HG03442 (cell line): ENCODE results near the gene TNS2.

Experiments used
- ATAC-seq: cut with Tn5 transposase; IDR thresholded peaks from one replicate; pipeline ENCODE4 v1.9.1; 2021; ENCODE audit warnings: mild to moderate bottlenecking, moderate library complexity; ENCODE audit not compliant: unreplicated experiment

Gene TNS2

DNA sequence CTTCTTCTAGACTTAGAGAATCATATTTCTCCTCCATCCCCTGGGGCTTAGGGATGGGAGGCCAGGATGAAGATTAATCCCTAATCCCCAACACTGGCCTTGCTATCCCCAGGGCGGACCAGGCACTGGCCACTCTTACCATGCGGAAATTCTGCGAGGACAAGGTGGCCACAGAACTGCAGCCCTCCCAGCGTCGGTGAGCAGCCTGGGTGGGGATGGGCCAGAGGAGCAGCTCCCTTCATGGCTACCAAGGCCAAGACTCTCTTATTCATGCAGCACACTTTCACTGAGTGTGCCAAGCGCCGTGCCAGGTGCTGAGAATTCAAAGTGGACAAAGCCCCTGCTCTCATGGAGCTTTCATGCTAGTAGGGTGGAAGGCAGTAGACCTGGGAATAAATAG lies 7.0 kb downstream of the TNS2 start:
- ATAC-seq: no peak

DNA sequence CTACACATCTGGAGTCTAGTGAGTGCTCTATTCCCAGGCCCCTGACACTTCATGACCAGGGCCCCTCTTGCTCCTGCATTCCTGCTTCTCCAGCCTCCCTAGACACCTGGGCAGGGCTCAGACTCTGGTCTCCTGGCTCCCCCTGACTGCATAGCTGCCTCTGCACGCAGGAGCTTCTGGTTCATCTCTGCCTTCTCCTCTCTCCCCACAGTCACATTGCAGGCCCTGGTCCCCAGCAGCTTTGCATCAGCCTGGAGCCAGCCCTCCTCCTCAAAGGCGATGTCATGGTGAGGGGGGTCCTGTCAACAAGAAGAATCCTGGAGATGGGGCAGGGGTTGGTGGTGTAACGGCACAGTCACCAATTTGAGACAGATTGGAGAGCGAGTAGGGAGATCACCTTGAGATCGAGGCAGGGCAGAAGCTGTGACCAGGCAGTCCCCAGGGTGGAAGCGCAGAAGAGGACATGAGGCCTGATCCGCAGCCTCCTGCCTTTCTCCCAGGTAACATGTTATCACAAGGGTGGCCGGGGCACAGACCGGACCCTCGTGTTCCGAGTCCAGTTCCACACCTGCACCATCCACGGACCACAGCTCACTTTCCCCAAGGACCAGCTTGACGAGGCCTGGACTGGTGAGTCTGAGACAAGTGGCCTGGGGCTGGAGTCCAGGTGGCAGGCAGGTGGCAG lies 8.1 kb downstream of the TNS2 start:
- no peak for ATAC-seq

DNA sequence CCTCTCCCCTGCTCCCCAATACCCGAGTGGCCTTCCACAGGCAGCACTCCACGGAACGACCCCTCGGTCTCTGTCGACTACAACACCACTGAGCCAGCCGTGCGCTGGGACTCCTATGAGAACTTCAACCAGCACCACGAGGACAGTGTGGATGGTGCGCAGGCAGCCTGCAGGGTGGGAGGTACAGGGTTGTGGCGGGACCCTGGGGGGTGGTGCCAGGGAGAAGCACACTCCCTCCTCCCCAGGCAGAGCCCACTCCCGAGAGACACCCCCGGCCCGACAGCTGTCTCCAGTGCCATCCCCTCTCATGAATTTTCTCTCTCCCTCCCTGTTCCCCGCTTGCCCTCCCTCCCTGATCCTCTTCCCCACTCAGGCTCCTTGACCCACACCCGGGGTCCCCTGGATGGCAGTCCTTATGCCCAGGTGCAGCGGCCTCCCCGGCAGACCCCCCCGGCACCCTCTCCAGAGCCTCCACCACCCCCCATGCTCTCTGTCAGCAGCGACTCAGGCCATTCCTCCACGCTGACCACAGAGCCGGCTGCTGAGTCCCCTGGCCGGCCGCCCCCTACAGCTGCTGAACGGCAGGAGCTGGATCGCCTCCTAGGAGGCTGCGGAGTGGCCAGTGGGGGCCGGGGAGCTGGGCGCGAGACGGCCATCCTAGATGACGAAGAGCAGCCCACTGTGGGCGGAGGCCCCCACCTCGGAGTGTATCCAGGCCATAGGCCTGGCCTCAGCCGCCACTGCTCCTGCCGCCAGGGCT lies 9.0 kb downstream of the TNS2 start:
- no peak for ATAC-seq

DNA sequence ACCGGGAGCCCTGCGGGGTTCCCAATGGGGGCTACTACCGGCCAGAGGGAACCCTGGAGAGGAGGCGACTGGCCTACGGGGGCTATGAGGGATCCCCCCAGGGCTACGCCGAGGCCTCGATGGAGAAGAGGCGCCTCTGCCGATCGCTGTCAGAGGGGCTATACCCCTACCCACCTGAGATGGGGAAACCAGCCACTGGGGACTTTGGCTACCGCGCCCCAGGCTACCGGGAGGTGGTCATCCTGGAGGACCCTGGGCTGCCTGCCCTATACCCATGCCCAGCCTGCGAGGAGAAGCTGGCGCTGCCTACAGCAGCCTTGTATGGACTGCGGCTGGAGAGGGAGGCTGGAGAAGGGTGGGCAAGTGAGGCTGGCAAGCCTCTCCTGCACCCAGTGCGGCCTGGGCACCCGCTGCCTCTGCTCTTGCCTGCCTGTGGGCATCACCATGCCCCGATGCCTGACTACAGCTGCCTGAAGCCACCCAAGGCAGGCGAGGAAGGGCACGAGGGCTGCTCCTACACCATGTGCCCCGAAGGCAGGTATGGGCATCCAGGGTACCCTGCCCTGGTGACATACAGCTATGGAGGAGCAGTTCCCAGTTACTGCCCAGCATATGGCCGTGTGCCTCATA lies 9.7 kb downstream of the TNS2 start:
- ATAC-seq: no peak

DNA sequence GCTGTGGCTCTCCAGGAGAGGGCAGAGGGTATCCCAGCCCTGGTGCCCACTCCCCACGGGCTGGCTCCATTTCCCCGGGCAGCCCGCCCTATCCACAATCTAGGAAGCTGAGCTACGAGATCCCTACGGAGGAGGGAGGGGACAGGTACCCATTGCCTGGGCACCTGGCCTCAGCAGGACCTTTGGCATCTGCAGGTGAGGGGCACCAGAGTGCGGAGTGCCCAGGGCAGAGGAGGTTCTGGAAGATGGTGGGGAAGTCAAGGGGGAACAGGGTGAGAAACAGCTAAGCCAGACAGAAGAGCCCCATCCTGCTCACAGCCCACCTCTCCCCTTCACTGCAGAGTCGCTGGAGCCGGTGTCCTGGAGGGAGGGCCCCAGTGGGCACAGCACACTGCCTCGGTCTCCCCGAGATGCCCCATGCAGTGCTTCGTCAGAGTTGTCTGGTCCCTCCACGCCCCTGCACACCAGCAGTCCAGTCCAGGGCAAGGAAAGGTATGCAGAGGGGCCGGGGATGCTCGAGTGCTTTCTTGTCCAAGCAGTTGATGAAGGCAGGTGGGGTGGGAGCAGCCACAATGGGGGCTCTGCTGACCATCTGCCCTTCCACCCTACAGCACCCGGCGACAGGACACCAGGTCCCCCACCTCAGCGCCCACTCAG lies 10.3 kb downstream of the TNS2 start:
- no peak for ATAC-seq

DNA sequence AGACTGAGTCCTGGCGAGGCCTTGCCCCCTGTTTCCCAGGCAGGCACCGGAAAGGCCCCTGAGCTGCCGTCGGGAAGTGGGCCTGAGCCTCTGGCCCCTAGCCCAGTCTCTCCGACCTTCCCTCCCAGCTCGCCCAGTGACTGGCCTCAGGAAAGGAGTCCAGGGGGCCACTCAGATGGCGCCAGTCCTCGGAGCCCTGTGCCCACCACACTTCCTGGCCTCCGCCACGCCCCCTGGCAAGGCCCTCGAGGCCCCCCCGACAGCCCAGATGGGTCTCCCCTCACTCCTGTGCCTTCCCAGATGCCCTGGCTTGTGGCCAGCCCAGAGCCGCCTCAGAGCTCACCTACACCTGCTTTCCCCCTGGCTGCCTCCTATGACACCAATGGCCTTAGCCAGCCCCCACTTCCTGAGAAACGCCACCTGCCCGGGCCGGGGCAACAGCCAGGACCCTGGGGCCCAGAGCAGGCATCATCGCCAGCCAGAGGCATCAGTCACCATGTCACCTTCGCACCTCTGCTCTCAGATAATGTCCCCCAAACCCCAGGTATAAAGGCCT lies 10.9 kb downstream of the TNS2 start:
- no peak for ATAC-seq

DNA sequence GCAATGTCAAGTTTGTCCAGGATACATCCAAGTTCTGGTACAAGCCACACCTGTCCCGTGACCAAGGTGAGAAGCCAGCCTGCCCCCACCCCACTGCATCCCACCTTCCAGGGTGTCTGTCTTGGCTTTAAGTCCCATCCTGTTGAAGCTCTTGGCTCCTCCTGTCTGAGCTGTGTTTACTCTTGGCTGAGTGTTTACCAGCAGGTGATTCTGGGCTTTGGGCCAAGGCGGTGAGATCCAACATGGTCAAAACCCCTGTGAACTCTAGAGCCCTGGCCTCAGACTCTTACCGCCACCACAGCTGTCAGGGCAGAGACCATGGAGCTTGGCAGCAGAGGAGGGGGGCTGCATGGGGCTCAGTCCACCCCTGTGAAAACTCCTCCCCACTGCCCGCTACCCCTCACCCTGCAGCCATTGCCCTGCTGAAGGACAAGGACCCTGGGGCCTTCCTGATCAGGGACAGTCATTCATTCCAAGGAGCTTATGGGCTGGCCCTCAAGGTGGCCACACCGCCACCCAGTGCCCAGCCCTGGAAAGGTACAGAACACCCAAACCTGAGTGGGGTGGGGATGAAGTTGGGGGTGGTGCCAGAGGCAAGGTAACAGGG lies 11.6 kb downstream of the TNS2 start:
- no peak for ATAC-seq

DNA sequence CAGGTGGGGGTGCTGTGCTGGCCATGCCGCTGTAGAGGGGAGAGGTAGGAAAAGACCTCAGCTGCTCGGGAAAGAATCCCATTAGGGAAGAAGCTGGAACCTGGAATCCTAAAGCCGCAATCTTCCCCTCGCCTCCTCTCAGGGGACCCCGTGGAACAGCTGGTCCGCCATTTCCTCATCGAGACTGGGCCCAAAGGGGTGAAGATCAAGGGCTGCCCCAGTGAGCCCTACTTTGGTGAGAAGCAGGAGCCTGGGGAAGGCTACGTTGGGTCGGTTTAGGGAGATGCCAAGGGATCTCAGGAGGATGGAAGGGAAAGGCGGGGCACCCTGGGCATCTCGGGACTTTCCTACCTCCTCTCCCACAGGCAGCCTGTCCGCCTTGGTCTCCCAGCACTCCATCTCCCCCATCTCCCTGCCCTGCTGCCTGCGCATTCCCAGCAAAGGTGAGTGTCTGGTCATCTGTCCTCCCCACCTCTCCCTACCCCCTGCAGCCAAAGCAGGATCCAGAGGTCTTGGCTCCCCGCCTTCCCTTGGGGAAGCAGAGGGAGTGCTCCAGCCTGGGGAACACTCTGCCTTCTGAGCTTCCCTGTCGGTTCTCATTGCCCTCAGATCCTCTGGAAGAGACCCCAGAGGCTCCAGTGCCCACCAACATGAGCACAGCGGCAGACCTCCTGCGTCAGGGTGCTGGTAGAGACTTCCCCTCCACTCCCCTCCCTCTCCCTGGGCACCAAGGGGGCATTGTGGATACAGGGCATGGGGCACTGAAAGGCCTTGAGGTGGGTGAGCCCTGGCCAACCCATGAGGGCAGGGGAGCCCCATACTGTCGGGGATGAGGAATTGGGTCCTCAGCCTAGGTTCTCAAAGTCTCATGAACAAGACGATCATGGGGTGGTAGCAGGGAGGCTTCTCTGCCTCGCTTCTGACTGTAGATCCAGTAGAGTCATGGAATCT lies 12.4 kb downstream of the TNS2 start:
- no peak for ATAC-seq

DNA sequence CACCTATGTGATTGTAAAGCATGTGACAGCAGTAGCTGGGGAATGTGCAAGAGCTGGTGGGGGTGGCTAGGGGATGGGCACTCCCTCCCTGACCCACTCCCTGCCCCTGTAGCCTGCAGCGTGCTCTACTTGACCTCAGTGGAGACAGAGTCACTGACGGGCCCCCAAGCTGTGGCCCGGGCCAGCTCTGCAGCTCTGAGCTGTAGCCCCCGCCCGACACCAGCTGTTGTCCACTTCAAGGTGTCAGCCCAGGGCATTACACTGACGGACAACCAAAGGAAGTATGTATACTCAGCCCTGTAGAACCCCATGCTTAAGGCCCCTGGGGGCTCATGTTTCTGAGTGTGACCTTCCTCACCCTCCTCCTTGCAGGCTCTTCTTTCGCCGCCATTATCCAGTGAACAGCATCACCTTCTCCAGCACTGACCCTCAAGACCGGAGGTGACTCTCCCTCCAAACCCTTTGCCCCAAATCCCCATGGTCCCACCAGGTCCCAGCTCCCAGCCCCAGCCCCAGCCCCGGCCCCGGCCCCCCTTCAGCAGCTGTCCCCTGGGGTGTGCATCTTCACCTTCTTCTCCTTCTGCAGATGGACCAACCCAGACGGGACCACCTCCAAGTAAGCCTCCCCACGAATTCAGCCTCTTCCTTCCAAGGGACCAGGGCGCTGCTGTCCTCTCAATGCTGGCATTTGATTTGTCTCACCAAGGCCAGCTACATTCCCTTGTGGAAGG lies 13.3 kb downstream of the TNS2 start:
- no peak for ATAC-seq

DNA sequence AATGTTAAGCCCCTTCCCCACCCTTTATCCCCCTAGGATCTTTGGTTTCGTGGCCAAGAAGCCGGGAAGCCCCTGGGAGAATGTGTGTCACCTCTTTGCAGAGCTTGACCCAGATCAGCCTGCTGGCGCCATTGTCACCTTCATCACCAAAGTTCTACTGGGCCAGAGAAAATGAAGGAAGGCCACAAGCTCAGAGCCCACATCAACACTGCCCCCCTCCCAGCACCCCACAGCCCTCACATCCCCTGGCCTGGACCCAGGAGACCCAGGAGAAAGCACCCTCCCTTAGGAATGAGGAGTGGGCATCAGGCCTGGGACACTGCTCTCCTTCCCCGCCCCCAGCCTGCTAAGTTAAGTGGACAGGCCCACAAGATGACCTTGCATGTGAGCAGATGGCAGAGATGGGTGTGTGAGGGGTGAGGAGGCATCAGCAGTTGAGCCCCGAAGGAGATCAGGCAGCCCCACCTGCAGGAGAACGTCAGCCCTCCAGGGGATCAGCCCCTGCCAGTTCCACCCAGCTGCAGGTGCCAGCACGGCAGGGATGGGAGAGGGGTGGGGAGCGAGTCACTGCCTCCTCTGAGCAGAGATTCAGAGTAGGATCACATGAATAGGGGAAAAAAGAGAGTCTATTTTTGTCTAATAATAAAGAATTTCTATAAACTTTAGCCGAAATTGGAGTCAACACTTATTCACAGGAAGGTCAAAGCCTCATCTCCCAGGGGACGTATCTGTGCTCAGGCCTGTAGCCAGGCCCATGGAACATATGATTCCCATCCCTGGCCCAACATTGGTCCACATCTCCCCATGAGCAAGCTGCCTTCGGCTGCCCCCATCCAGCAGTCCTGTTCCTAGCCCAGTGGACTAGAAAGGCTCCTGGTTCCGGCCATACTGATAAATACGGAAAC lies 14.1 kb downstream of the TNS2 start:
- no peak for ATAC-seq

DNA sequence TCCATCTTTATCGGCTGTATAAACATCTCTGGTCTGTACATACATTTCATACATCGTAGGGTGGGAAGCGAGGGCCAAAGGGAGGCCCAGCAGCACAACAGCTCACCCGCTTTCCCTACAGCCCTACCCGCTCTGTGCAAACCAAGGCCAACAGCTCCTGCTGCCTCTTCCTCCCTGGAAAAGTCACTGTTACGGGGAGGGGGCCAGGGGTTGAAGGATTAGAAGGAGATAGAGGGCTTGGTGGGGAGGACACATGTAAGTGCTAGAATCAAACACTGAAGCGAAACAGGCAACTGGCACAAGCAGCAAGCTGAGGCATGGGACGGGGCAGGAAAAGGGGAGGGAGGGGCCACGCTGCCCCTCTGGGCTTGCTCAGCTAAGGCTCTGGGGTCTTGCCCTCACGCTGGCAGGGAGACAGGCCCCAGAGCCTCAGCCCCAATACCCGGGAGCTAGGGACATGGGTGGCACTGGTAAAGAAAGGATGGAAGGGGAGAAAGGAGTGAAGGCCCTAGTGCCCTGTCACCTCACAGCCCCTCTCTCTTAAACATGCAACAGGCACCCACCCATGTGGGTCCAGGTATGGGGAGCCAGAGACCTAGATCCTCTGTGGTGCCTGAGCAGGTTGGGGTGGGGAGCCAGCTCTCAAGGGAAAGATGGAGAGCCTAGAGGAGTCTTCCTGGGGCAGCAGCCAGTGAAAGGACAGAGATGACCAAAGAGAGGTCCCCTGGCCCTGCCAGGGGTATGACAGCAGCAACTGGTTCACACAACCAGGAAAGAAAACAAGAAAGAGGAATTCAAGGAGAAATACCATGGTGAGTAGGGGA lies 15.0 kb downstream of the TNS2 start:
- no peak for ATAC-seq

DNA sequence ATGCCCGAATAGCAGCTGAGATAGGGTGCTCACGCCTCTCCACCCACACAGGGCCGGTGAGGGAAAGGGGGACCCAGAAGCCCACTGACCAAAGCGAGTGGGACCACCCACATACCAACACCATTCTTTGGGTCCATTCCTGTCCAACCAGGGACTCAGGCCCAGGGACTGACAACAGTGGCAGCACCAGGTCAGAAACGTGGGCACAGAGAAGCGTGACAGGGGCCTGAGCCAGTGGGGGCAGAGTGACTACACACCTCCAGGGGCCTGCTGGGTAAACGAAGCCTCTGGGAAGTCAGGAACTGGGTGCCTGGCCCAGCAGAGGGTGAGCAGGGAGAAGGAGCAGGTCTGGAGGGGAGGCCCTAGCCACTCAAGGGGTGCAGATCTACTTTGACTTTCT lies 15.6 kb downstream of the TNS2 start:
- no peak for ATAC-seq

DNA sequence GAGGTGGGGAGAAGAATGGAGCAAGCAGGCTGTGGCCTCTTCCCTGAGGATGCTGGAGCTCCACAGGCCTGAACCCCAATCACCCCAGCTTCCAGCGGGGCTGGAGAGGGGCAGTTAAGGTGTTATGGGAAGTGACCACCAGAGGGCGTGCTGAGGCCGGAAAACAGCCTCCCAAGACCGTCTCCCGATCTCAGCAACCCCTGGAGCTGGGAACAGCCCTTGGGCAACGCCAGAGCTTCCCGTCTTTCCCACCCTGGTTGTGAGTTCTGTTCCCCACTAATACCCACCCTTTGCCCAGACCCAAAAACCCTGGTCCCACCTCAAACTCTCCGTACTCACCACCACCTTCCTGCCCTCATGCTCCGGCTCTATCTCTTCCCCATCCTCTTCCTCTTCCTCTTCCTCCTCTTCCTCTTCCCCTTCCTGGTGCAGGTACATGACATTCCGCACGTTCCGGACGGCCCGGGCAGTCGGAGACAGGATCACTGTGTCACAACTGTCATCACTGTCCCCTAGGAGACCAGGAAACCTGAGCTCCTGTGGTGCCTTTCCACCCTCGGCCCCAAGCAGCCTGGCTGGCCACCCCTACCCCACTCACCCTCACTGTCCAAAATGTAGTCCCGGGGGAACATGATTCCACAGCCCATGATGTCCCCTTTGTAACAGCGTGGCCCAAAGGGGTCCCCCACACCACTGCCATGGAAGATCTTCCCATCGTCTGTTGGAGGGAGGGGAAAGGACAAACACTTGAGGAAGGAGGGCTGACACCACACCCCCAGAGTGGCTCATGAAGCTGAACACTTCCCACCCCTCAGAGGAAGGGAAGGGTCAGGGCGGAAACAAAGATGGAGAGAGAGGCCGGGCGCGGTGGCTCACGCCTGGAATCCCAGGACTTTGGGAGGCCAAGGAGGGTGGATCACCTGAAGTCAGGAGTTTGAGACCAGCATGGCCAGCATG lies 16.4 kb downstream of the TNS2 start:
- no peak for ATAC-seq

DNA sequence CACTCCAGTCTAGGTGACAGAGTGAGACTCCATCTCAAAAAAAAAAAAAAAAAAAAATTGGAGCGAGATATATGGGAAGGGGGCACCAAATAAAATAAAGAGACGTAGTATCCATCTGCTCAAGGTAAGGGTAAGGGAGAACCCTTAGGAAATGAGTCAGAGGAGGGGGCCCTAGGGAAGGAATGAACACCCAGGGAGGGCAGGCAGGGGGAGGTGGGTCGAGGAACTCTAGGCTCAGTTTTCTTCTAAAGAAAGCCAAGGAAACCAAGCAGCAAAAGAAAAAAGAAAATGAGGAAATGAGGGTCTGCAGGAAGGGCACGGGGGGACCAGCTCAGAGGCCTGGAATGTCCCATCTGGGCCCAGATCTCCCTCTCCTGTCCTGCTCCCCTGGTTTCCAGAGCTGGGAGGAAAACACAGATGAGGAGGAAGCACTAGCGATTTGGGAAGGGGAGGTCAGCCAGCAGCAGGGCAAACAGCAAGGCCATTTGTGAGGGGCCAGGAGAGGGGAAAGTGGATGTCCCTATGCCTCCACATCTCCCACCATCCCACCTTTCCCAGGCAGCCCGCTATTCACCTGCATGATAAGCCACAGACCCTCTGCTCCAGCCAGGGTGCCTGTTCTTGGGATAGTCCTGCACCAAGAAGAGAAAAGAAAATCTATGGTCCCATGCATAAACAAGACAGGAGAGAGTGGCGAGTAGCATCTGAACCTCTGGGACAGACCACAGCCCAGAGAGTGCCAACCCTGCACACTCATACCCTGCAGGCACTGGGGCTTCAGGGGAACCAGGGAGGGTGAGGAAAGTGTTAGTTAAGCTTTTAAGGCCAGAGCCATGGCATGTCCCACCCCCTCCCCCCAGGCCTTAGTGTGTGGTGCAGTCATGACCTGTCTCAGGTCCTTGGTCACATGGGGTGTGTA lies 17.5 kb downstream of the TNS2 start:
- no peak for ATAC-seq
